Neural progenitor cell (in vitro differentiated cells): ENCODE measurements around the gene B4GALNT3. TPM values are rescaled to one million over a fixed set of nuclear protein-coding genes. Genes with fewer than 3 reads are reported as not detected.

ENCODE experiments used
- DNase-seq: peaks from one replicate; pipeline ENCODE4 v3.0.0-alpha.2; 2016; ENCODE audit warnings: low spot score
- H2AFZ ChIP-seq: fragments of 200-600 bp; sonication (generic); replicated peaks from 2 replicates; pipeline ENCODE4 v1.6.1; 2016; ENCODE audit warnings: antibody characterized with exemption
- H3F3A ChIP-seq: fragments of 200-600 bp; sonication (generic); 2 replicates; pipeline ENCODE4 v1.6.1; 2016; ENCODE audit warnings: antibody characterized with exemption, low read depth
- H3K27ac ChIP-seq: fragments of 200-600 bp; sonication (generic); 2 replicates; pipeline ENCODE4 v1.5.1; 2016; ENCODE audit warnings: mild to moderate bottlenecking
- H3K27me3 ChIP-seq: fragments of 200-600 bp; sonication (generic); 2 replicates; pipeline ENCODE4 v1.6.1; 2016; ENCODE audit warnings: mild to moderate bottlenecking, moderate library complexity
- H3K36me3 ChIP-seq: fragments of 200-600 bp; sonication (generic); 2 replicates; pipeline ENCODE4 v1.5.1; 2016
- H3K4me1 ChIP-seq: fragments of 200-600 bp; sonication (generic); 2 replicates; pipeline ENCODE4 v1.6.1; 2016; ENCODE audit warnings: mixed run types
- H3K4me2 ChIP-seq: fragments of 200-600 bp; sonication (generic); 2 replicates; pipeline ENCODE4 v1.6.1; 2016
- H3K4me3 ChIP-seq: fragments of 200-600 bp; sonication (generic); 2 replicates; pipeline ENCODE4 v1.5.1; 2016
- H3K79me2 ChIP-seq: fragments of 200-600 bp; sonication (generic); 2 replicates; pipeline ENCODE4 v1.6.1; 2016; ENCODE audit warnings: low read depth
- H3K9ac ChIP-seq: fragments of 200-600 bp; sonication (generic); 2 replicates; pipeline ENCODE4 v1.6.1; 2016
- H3K9me3 ChIP-seq: fragments of 200-600 bp; sonication (generic); 2 replicates; pipeline ENCODE4 v1.5.1; 2016; ENCODE audit warnings: low read depth
- H4K20me1 ChIP-seq: fragments of 200-600 bp; sonication (generic); 2 replicates; pipeline ENCODE4 v1.6.1; 2016; ENCODE audit warnings: low read depth
- H3K27ac Mint-ChIP-seq: 3 replicates; pipeline ENCODE4 v1.8.0; 2021; ENCODE audit warnings: mixed read lengths
- H3K27me3 Mint-ChIP-seq: 2 replicates; pipeline ENCODE4 v1.8.0; 2022; ENCODE audit warnings: low read depth, mild to moderate bottlenecking, inconsistent platforms, moderate library complexity, mixed read lengths; ENCODE audit not compliant: insufficient read depth
- H3K36me3 Mint-ChIP-seq: 3 replicates; pipeline ENCODE4 v1.8.0; 2021; ENCODE audit warnings: mixed read lengths
- H3K4me1 Mint-ChIP-seq: 3 replicates; pipeline ENCODE4 v1.8.0; 2021; ENCODE audit warnings: mixed read lengths
- H3K4me3 Mint-ChIP-seq: 3 replicates; pipeline ENCODE4 v1.8.0; 2021; ENCODE audit warnings: mild to moderate bottlenecking, moderate library complexity, mixed read lengths
- H3K9me3 Mint-ChIP-seq: 3 replicates; pipeline ENCODE4 v1.8.0; 2020; ENCODE audit warnings: mixed read lengths
- EZH2 ChIP-seq: fragments of 200-600 bp; sonication (generic); IDR thresholded peaks from 2 replicates; pipeline ENCODE4 v1.6.1; 2017; ENCODE audit warnings: antibody characterized with exemption, mild to moderate bottlenecking, moderate library complexity
- EZH2phosphoT487 ChIP-seq: fragments of 200-600 bp; sonication (generic); IDR thresholded peaks from 2 replicates; pipeline ENCODE4 v1.6.1; 2017; ENCODE audit warnings: antibody characterized with exemption
- total RNA-seq: library from RNA; depleted of rRNA; stranded (reverse); fragments of >200 nt; gene quantifications from 2 replicates; pipeline ENCODE4 v1.2.3, GENCODE V29; 2015; ENCODE audit warnings: low replicate concordance
- TF ChIP-seq, protein P1 (sequence below): fragments of 200-600 bp; sonication (generic); IDR thresholded peaks from 2 replicates; pipeline ENCODE4 v1.5.1; 2017; ENCODE audit warnings: antibody characterized with exemption, mild to moderate bottlenecking

The B4GALNT3 gene
- total RNA-seq, 1 donor from 2014 or later: 29.0 TPM

DNA sequence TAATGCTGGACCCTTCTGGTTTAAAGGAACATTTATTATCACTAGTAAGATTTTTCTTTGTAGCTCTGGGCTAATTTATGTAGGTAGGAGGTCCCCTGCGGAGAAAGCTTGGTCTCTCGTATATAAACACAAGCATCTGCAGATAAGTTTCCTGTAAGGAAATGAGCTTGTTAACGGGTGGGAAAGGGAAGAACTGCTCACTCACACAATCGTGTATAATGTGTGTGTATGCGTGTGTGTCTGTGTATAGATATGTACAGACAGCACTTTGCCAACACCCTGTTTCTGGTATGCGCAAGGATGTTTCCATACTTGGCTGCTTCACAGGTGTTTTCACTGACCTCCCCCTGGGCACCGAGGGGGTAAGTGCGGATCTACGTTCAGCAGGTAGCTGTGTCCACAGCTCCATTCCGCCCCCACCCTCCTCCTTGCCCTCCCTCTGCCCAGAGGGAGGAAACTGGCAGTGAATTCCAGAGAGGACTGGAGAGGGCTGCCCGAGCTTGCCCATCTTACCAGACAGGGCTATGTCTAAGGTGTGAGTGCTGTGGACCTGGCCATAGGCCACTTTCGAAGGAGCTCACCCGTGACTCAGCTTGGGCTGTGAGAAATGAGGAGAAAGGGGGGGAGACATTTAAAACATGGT lies 138.3 kb downstream of the B4GALNT3 start:
- Histone ChIP-seq H3K4me3 (no peak overlapping the region), H3K27me3 (no peaks in the 10 kb centered on the region), H3K36me3 (no peaks in the 10 kb centered on the region), H4K20me1 (no peaks in the 10 kb centered on the region), H3K4me1 (no peaks in the 10 kb centered on the region), H3K4me2 (no peak overlapping the region), H3K9ac (no peak overlapping the region), H3K9me3 (no peaks in the 10 kb centered on the region), H3K79me2 (no peaks in the 10 kb centered on the region), H3F3A (peaks cover 2% of the 10 kb centered on the region), H2AFZ (no peak overlapping the region), H3K27ac (no peak overlapping the region)
- Mint-ChIP-seq H3K27ac (no peak overlapping the region), H3K36me3 (no peaks in the 10 kb centered on the region), H3K9me3 (no peaks in the 10 kb centered on the region), H3K27me3 (peaks cover 3% of the 10 kb centered on the region), H3K4me3 (no peak overlapping the region), H3K4me1 (peaks cover 2% of the 10 kb centered on the region)
- TF ChIP-seq EZH2phosphoT487 (no peak), EZH2 (no peak)
- TF ChIP-seq, protein P1, sequence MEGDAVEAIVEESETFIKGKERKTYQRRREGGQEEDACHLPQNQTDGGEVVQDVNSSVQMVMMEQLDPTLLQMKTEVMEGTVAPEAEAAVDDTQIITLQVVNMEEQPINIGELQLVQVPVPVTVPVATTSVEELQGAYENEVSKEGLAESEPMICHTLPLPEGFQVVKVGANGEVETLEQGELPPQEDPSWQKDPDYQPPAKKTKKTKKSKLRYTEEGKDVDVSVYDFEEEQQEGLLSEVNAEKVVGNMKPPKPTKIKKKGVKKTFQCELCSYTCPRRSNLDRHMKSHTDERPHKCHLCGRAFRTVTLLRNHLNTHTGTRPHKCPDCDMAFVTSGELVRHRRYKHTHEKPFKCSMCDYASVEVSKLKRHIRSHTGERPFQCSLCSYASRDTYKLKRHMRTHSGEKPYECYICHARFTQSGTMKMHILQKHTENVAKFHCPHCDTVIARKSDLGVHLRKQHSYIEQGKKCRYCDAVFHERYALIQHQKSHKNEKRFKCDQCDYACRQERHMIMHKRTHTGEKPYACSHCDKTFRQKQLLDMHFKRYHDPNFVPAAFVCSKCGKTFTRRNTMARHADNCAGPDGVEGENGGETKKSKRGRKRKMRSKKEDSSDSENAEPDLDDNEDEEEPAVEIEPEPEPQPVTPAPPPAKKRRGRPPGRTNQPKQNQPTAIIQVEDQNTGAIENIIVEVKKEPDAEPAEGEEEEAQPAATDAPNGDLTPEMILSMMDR: no peak
- DNase-seq: no peak

- Histone ChIP-seq H3K27ac (no peak overlapping the region), H4K20me1 (no peaks in the 10 kb centered on the region), H3K79me2 (no peaks in the 10 kb centered on the region), H2AFZ (no peak overlapping the region), H3K9me3 (no peaks in the 10 kb centered on the region), H3K4me3 (no peak overlapping the region), H3F3A (peaks cover under 1% of the 10 kb centered on the region), H3K36me3 (no peaks in the 10 kb centered on the region), H3K27me3 (no peaks in the 10 kb centered on the region), H3K4me2 (no peak overlapping the region), H3K4me1 (no peaks in the 10 kb centered on the region), H3K9ac (no peak overlapping the region)
- no peaks in the 10 kb centered on the region for H3K9me3 Mint-ChIP-seq
- H3K27me3 Mint-ChIP-seq: no peaks in the 10 kb centered on the region
- H3K4me1 Mint-ChIP-seq: peaks cover 2% of the 10 kb centered on the region
- no peak for DNase-seq
- TF ChIP-seq, protein P1: no peak
- TF ChIP-seq EZH2: no peak
- no peak for TF ChIP-seq EZH2phosphoT487
- no peak overlapping the region for H3K4me3 Mint-ChIP-seq
- no peaks in the 10 kb centered on the region for H3K36me3 Mint-ChIP-seq
- H3K27ac Mint-ChIP-seq: no peak overlapping the region
Measured at GRCh38 chr12:599756-600155, 140.0 kb downstream of the B4GALNT3 start.

DNA sequence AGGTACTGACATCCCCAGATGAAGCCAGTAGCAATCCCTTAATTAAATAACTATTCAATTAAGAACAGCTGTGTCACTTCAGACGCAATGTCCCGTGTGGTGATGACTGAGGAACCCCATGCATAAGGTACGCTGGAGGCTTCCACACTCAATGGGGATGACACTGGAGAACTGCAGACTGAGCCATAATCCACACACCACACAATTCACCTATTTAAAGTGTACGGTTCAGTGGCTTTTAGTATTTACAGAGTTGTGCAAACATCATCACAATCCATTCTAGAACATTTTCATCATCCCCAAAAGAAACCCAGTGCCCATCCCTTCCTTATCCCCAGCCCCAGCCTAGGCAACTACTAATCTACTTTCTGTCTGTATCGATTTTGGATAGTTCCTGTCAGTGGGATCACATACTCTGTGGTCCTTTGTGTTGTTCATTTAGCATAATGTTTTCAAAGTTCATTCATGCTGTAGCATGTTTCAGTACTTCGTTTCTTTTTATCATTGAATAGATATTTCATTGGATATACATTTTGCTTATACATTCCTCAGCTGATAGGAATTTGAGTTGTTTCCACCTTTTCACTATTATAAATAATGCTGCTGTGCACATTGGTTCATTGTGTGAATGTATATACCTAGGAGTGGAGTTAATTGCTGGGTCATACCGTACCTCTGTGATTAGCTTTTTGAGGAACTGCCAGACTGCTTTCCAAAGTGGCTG lies 142.4 kb downstream of the B4GALNT3 start:
- TF ChIP-seq EZH2: no peak
- no peak for TF ChIP-seq EZH2phosphoT487
- TF ChIP-seq, protein P1: no peak
- Mint-ChIP-seq H3K4me1 (peaks cover 2% of the 10 kb centered on the region), H3K9me3 (no peaks in the 10 kb centered on the region), H3K27me3 (no peaks in the 10 kb centered on the region), H3K36me3 (no peaks in the 10 kb centered on the region), H3K4me3 (no peak overlapping the region), H3K27ac (no peak overlapping the region)
- Histone ChIP-seq H3F3A (no peaks in the 10 kb centered on the region), H3K36me3 (no peaks in the 10 kb centered on the region), H3K27ac (no peak overlapping the region), H3K27me3 (no peaks in the 10 kb centered on the region), H2AFZ (no peak overlapping the region), H4K20me1 (no peaks in the 10 kb centered on the region), H3K4me3 (no peak overlapping the region), H3K79me2 (no peaks in the 10 kb centered on the region), H3K4me1 (no peaks in the 10 kb centered on the region), H3K4me2 (no peak overlapping the region), H3K9ac (no peak overlapping the region), H3K9me3 (no peaks in the 10 kb centered on the region)
- DNase-seq: no peak
